ENCODE measurements around the gene DYRK2.
"Not testable (repeated sequence)": the region's sequence is repeated elsewhere in the genome, so short reads cannot be mapped to it uniquely, and the experiment has no call there.

DNA sequence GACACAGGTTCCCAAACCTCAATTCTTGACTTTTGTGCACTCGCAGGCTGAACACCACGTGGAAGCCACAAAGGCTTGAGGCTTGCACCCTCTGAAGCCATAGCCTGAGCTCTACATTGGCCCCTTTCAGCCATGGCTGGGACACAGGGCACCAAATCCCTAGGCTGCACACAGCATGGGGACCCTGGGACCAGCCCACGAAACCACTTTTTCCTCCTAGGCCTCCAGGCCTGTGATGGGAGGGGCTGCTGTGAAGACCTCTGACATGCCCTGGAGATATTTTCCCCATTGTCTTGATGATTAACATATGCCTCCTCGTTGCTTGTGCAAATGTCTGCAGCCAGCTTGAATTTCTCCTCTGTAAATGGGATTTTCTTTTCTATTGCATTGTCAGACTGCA, 25.0 kb downstream of the DYRK2 start:
- TF ChIP-seq, protein P1, sequence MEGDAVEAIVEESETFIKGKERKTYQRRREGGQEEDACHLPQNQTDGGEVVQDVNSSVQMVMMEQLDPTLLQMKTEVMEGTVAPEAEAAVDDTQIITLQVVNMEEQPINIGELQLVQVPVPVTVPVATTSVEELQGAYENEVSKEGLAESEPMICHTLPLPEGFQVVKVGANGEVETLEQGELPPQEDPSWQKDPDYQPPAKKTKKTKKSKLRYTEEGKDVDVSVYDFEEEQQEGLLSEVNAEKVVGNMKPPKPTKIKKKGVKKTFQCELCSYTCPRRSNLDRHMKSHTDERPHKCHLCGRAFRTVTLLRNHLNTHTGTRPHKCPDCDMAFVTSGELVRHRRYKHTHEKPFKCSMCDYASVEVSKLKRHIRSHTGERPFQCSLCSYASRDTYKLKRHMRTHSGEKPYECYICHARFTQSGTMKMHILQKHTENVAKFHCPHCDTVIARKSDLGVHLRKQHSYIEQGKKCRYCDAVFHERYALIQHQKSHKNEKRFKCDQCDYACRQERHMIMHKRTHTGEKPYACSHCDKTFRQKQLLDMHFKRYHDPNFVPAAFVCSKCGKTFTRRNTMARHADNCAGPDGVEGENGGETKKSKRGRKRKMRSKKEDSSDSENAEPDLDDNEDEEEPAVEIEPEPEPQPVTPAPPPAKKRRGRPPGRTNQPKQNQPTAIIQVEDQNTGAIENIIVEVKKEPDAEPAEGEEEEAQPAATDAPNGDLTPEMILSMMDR (IDR thresholded peaks at IDR 0.05) = not testable (repeated sequence)
- not testable (repeated sequence) for TF ChIP-seq POLR2A (IDR thresholded peaks at IDR 0.05)
